ENCODE results near the gene INF2. TPM values are rescaled to one million over a fixed set of nuclear protein-coding genes. Genes with fewer than 3 reads are reported as not detected.

INF2 gene
- total and polyA plus RNA-seq, 2 donors (not counting 3 experiments of a cell fraction or from before 2014, with no cell fraction given): 55.3 to 124 TPM

DNA sequence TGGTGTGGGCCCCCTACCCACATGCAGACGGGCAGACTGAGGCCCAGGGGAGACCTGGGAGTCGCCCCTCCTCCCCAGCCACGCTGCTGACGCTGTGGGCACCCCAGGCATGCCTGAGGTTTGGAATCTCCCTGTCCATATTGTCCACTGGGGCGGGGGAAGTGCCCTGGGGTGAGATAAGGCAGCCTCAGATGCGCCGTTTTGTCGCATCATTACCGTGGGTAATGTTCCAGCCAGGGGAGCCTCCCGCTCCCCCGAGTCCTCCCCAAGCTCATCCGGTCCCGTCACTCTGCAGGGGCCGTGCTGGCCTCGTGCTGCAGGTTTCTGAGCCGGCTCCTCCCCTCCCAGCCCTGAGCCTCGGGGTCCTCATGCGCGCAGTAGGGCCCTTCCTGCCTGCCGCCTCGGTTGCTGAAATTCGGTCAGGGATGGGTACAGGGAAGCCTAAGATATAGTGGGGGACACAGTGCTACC lies 11.4 kb downstream of the INF2 start:
- TF ChIP-seq GATA2 (IDR thresholded peaks at IDR 0.05; ENCODE audit: insufficient read depth, insufficient read length, low read depth, low read length): no peak
- TF ChIP-seq POLR2A (IDR thresholded peaks at IDR 0.05; ENCODE audit: low read depth, low read length): no peak
- TF ChIP-seq MYC (IDR thresholded peaks at IDR 0.05; ENCODE audit: low read depth, low read length): no peak
- no peak for TF ChIP-seq CTCF (IDR thresholded peaks at IDR 0.05; ENCODE audit: extremely low read depth in 1 of 2, insufficient read depth in 1 of 2, low read depth in 1 of 2, low read length in 2 of 2)
- TF ChIP-seq, protein P1, sequence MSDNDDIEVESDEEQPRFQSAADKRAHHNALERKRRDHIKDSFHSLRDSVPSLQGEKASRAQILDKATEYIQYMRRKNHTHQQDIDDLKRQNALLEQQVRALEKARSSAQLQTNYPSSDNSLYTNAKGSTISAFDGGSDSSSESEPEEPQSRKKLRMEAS (IDR thresholded peaks at IDR 0.05; ENCODE audit: insufficient read depth, insufficient read length): no peak
- no peak for TF ChIP-seq FOS (IDR thresholded peaks at IDR 0.05; ENCODE audit: borderline replicate concordance, insufficient read depth, low read length)
- POLR2A ChIA-PET: no interaction called here
- no peaks in the 10 kb centered on the region for H3K9me3 ChIP-seq (replicated peaks; ENCODE audit: control insufficient read depth, insufficient read depth, low read length)
- peaks cover 11 to 29% of the 10 kb centered on the region in 2 experiments for H3K36me3 ChIP-seq (ENCODE audit: control insufficient read depth in 2 of 2, extremely low read depth in 1 of 2, insufficient read depth in 2 of 2, low read length in 2 of 2)
- no TSS peak for BruUV-seq (replicated peaks)
- CTCF ChIA-PET: no interaction called here
- H3K79me2 ChIP-seq (ENCODE audit: control insufficient read depth, insufficient read depth, low read length): peaks cover 48% of the 10 kb centered on the region
- no peaks in the 10 kb centered on the region for H3K27me3 ChIP-seq (ENCODE audit: control insufficient read depth in 2 of 2, insufficient read depth in 2 of 2, low read length in 2 of 2)
- no peaks in the 10 kb centered on the region for H4K20me1 ChIP-seq (replicated peaks; ENCODE audit: control insufficient read depth, extremely low read depth, insufficient read depth, low read length)
- DNase-seq (ENCODE audit: low read depth, low spot score): no peak
- H3K4me1 ChIP-seq (ENCODE audit: control insufficient read depth, extremely low read depth, insufficient read depth, low read length): no peaks in the 10 kb centered on the region
- intact Hi-C loops (cut with micrococcal nuclease): no loop called here
- H3K9me1 ChIP-seq (replicated peaks; ENCODE audit: control insufficient read depth, extremely low read depth, insufficient read depth, low read length): no peaks in the 10 kb centered on the region
- no peak overlapping the region for H3K27ac ChIP-seq (ENCODE audit: insufficient read depth, low read depth, low read length)
- dilution Hi-C loops (cut with MboI; ENCODE audit: extremely low pct_ligation_motif_present, low sequenced_read_pairs): no loop called here
- no peak for FAIRE-seq
- no peak overlapping the region for H3K4me2 ChIP-seq (ENCODE audit: insufficient read depth, low read length)
- no peak overlapping the region for H3K4me3 ChIP-seq (replicated peaks in 1 of 3; ENCODE audit: insufficient read depth in 1 of 3, low read depth in 1 of 3, low read length in 3 of 3)
- no peak overlapping the region for H2AFZ ChIP-seq (ENCODE audit: low read depth, low read length)
- no peak overlapping the region for H3K9ac ChIP-seq (replicated peaks; ENCODE audit: extremely low read depth, insufficient read depth, low read length)

Measured in endothelial cell of umbilical vein (primary cell).